H1 (cell line): ENCODE measurements around the gene NIPAL1.

Source experiments
- CTCF ChIP-seq, 3 experiments: IDR thresholded peaks; 1 replicate in 2 of 3; 2 replicates in 1 of 3; pipeline versions ENCODE4 v1.5.1 to v1.6.1; 2011; ENCODE audit warnings: low read length in 3 of 3, mild to moderate bottlenecking in 3 of 3, inconsistent platforms in 2 of 3, low read depth in 1 of 3, moderate library complexity in 1 of 3; ENCODE audit not compliant: insufficient read depth in 1 of 3; ENCODE audit errors: control extremely low read depth in 1 of 3
- HDAC2 ChIP-seq, 2 experiments: fragments of 300-600 bp in 1 of 2; sonication (generic) in 1 of 2; IDR thresholded peaks; 2 replicates each; pipeline ENCODE4 v1.6.1; 2011 to 2012; ENCODE audit warnings: low read depth in 2 of 2, low read length in 2 of 2, mild to moderate bottlenecking in 2 of 2, moderate library complexity in 2 of 2, borderline replicate concordance in 1 of 2, inconsistent platforms in 1 of 2
- SIX5 ChIP-seq: IDR thresholded peaks from 2 replicates; pipeline ENCODE4 v1.6.1; 2011; ENCODE audit warnings: mild to moderate bottlenecking, low read depth, low read length

GRCh38 chr4:47996021-47996420 is 20.6 kb upstream of the NIPAL1 start:
- no peak for TF ChIP-seq SIX5
- no peak for TF ChIP-seq HDAC2 (IDR thresholded peaks at IDR 0.05; ENCODE audit: borderline replicate concordance in 1 of 2, low read depth in 2 of 2, low read length in 2 of 2)
- TF ChIP-seq CTCF (IDR thresholded peaks at IDR 0.05; ENCODE audit: control extremely low read depth in 1 of 3, insufficient read depth in 1 of 3, low read depth in 1 of 3, low read length in 3 of 3), result no peak
